ENCODE data around the gene LEF1. TPM values are rescaled to one million over a fixed set of nuclear protein-coding genes. Genes with fewer than 3 reads are reported as not detected.

Gene LEF1
- total RNA-seq, 1 donor from 2014 or later = 1.1 TPM

DNA sequence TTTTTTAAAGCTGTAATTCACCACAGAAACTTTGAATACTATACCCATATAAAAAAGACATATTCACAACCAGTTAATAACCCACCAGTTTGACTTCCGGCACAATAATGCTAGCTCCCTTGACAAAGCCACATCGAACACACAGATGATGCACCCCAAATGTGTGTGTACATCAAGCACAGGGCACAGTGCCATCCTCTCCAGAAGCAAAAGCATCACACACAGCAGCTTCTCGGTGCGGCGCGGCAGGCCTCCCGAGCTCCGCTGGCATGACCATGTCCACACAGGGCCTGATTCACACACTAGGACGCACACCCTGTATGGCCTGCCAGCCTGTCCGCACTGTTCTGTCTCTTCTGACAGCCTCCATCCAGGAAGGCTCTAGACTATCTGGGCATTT lies 88.0 kb downstream of the LEF1 start:
- ChIA-PET CTCF (no interaction called here), POLR2A (no interaction called here)
- no peaks in the 10 kb centered on the region for H3K4me1 Mint-ChIP-seq
- no peaks in the 10 kb centered on the region for H3K9me3 Mint-ChIP-seq
- peaks cover 8% of the 10 kb centered on the region for H3K27me3 Mint-ChIP-seq
- intact Hi-C loops (cut with micrococcal nuclease) = no loop called here
- ATAC-seq (ENCODE audit: low read depth) (no peak), DNase-seq (no peak)
- H3K27ac Mint-ChIP-seq = no peak overlapping the region
- TF ChIP-seq, protein P1, sequence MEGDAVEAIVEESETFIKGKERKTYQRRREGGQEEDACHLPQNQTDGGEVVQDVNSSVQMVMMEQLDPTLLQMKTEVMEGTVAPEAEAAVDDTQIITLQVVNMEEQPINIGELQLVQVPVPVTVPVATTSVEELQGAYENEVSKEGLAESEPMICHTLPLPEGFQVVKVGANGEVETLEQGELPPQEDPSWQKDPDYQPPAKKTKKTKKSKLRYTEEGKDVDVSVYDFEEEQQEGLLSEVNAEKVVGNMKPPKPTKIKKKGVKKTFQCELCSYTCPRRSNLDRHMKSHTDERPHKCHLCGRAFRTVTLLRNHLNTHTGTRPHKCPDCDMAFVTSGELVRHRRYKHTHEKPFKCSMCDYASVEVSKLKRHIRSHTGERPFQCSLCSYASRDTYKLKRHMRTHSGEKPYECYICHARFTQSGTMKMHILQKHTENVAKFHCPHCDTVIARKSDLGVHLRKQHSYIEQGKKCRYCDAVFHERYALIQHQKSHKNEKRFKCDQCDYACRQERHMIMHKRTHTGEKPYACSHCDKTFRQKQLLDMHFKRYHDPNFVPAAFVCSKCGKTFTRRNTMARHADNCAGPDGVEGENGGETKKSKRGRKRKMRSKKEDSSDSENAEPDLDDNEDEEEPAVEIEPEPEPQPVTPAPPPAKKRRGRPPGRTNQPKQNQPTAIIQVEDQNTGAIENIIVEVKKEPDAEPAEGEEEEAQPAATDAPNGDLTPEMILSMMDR (IDR thresholded peaks at IDR 0.05) = no peak
- no peak overlapping the region for H3K4me3 Mint-ChIP-seq
- no peaks in the 10 kb centered on the region for H3K36me3 Mint-ChIP-seq (ENCODE audit: low read depth)

DNA sequence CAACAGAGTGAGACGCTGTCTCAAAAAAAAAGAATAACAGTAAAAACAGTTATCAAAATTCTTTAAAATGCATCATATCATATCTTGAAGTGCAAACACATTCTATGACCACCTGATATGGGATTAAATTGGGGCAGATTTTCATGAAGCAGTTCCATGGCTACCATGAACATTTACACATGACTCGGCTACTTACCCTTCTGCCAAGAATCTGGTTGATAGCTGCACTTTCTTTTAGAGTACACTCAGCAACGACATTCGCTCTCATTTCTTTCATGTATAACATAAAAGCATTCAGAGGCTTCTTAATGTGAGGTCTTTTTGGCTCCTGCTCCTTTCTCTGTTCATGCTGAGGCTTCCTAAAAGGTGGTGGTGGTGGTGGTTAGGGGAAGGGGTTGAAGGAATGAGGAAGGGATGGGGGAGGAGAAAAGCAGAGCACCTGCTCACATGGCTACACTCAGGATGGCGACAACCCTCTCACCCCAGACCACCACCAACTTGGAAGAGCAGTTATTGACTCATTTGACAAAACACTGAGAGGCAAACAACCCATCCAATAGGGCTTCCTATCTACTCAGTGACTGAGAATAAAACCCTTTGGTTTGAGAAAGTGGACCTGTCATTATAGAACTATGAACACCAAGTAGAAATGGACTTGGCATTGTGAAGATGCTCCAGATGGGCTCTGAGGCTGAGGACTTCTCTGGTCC lies 90.6 kb downstream of the LEF1 start:
- Mint-ChIP-seq H3K4me3 (no peak overlapping the region), H3K36me3 (ENCODE audit: low read depth) (no peaks in the 10 kb centered on the region), H3K9me3 (no peaks in the 10 kb centered on the region), H3K27me3 (peaks cover 8% of the 10 kb centered on the region), H3K4me1 (no peaks in the 10 kb centered on the region), H3K27ac (no peak overlapping the region)
- CTCF ChIA-PET = no interaction called here
- TF ChIP-seq, protein P1 (IDR thresholded peaks at IDR 0.05) = no peak
- intact Hi-C loops (cut with micrococcal nuclease) = no loop called here
- POLR2A ChIA-PET = no interaction called here
- DNase-seq (no peak), ATAC-seq (ENCODE audit: low read depth) (no peak)

DNA sequence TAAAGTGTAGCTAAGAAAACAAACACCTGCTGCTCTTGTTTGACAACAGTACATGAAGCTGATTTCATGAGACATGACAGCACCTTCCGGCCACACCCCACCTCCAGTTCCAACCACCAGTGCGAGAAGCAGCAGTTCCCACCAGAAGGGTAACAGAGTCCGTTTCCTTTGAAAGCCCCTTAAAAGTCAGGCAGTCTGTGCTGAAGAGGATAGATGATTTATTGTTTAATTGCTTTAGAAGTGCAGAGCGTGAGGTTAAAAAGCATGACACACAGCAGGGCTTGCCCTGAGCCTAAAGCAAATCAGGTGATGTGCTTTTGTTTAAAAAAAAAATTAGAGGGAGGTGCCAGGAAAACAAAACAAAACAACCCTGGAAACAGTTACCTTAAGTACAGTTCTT lies 96.4 kb downstream of the LEF1 start:
- POLR2A ChIA-PET = no interaction called here
- intact Hi-C loops (cut with micrococcal nuclease) = no loop called here
- Mint-ChIP-seq H3K4me3 (no peak overlapping the region), H3K36me3 (ENCODE audit: low read depth) (no peaks in the 10 kb centered on the region), H3K27me3 (peaks cover 7% of the 10 kb centered on the region), H3K4me1 (peaks cover 5% of the 10 kb centered on the region), H3K27ac (no peak overlapping the region), H3K9me3 (no peaks in the 10 kb centered on the region)
- TF ChIP-seq, protein P1 (IDR thresholded peaks at IDR 0.05) = no peak
- DNase-seq (no peak), ATAC-seq (ENCODE audit: low read depth) (no peak)
- CTCF ChIA-PET = no interaction called here

DNA sequence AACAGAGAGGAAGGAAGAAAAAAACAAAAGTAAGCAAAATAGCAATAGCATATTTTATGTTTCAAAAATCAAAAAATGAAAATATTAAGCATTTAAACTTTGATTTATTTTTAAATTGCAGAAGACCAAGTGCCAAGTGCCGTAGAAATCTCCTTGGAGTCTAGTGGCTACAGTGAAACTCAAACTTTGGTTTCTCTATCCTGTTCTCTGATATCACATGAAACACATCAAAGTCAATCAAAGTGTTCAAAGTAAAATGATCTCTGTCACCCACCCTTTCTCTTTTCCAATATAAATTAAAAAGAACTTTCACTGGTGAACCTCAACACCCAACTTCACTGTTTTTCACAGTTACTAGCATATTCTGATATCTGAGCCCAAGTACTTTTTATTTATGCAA lies 98.0 kb downstream of the LEF1 start:
- Mint-ChIP-seq H3K27ac (no peak overlapping the region), H3K27me3 (peaks cover 7% of the 10 kb centered on the region), H3K4me1 (peaks cover 5% of the 10 kb centered on the region), H3K36me3 (ENCODE audit: low read depth) (no peaks in the 10 kb centered on the region), H3K9me3 (no peaks in the 10 kb centered on the region), H3K4me3 (no peak overlapping the region)
- no peak for DNase-seq
- CTCF ChIA-PET = no interaction called here
- TF ChIP-seq, protein P1 (IDR thresholded peaks at IDR 0.05) = no peak
- intact Hi-C loops (cut with micrococcal nuclease) = no loop called here
- ATAC-seq (ENCODE audit: low read depth) = no peak
- POLR2A ChIA-PET = no interaction called here

DNA sequence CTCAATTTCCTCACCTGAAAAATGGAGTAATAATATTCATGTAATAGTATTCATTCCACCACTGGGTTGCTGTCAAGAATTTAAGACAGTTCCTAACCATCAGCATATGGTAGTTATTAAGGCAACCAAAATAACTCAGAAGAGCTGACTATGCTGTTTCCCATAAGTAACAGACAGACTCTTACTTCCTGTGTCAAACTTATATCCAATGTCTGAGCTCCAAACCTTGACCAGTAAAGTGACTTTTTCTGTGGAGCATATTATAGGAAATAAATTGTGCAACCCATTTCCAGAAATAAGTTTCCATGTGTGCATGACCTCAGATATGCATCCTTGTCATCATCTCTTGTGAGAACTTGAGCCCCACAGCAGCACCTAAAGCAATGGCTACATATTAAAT lies 100.3 kb downstream of the LEF1 start:
- ChIA-PET POLR2A (no interaction called here), CTCF (no interaction called here)
- DNase-seq (no peak), ATAC-seq (ENCODE audit: low read depth) (no peak)
- TF ChIP-seq, protein P1 (IDR thresholded peaks at IDR 0.05) = no peak
- intact Hi-C loops (cut with micrococcal nuclease) = no loop called here
- H3K9me3 Mint-ChIP-seq = no peaks in the 10 kb centered on the region
- no peaks in the 10 kb centered on the region for H3K36me3 Mint-ChIP-seq (ENCODE audit: low read depth)
- no peak overlapping the region for H3K4me3 Mint-ChIP-seq
- H3K4me1 Mint-ChIP-seq = peaks cover 5% of the 10 kb centered on the region
- no peak overlapping the region for H3K27ac Mint-ChIP-seq
- peaks cover 7% of the 10 kb centered on the region for H3K27me3 Mint-ChIP-seq
